Left ventricle myocardium inferior (tissue), 1 donor: ENCODE data around the gene BHLHE23. TPM values are rescaled to one million over a fixed set of nuclear protein-coding genes. Genes with fewer than 3 reads are reported as not detected.

Experiments used
- DNase-seq: peaks from one replicate; pipeline ENCODE4 v3.0.0-alpha.2; 2020
- H3K27ac ChIP-seq: fragments of 200-600 bp; replicated peaks from 2 replicates; pipeline ENCODE4 v1.8.0; 2021
- H3K27me3 ChIP-seq: fragments of 200-600 bp; 2 replicates; pipeline ENCODE4 v1.8.0; 2021; ENCODE audit warnings: low read depth
- H3K36me3 ChIP-seq: fragments of 200-600 bp; 2 replicates; pipeline ENCODE4 v1.8.0; 2021
- H3K4me1 ChIP-seq: fragments of 200-600 bp; 2 replicates; pipeline ENCODE4 v1.8.0; 2021
- H3K4me3 ChIP-seq: fragments of 200-600 bp; 2 replicates; pipeline ENCODE4 v1.8.0; 2021; ENCODE audit warnings: mild to moderate bottlenecking, moderate library complexity
- H3K9me3 ChIP-seq: fragments of 200-600 bp; replicated peaks from 2 replicates; pipeline ENCODE4 v1.8.0; 2021
- CTCF ChIP-seq: fragments of 200-600 bp; IDR thresholded peaks from 2 replicates; pipeline ENCODE4 v1.8.0; 2021; ENCODE audit warnings: antibody characterized with exemption, mild to moderate bottlenecking, borderline replicate concordance
- intact Hi-C: fragments of 100-400 bp; cut with micrococcal nuclease; formaldehyde crosslinking; loops from one replicate; pipeline ENCODE4 v1.11.0; 2022
- total RNA-seq: library from RNA; stranded (reverse); fragmentation: NEBNext Ultra II Directional; extraction: Animal tissue kit (Norgen Biotek cat#: 25700); gene quantifications from one replicate; pipeline ENCODE4 v1.2.1, GENCODE V29; 2021
- donor health status: DM: no; HTN: yes; CAD: no; lungs with severe emphysema.

The BHLHE23 gene
- total RNA-seq, 1 donor from 2014 or later = not detected

GRCh38 chr20:63007646-63008488 is 1.1 kb upstream of the BHLHE23 start:
- no peak overlapping the region for H3K4me3 ChIP-seq
- no peak for DNase-seq
- TF ChIP-seq CTCF = no peak
- no peaks in the 10 kb centered on the region for H3K36me3 ChIP-seq
- intact Hi-C loops = loop anchor here (5.0 kb wide), 1 partner anchor 136 kb away; no protein-coding TSS in a partner anchor
- H3K27ac ChIP-seq = no peak overlapping the region
- H3K9me3 ChIP-seq = peaks cover 5% of the 10 kb centered on the region
- peaks cover 44% of the 10 kb centered on the region for H3K4me1 ChIP-seq
- peaks cover 100% of the 10 kb centered on the region for H3K27me3 ChIP-seq

- H3K27ac ChIP-seq = no peak overlapping the region
- H3K4me1 ChIP-seq = peaks cover 44% of the 10 kb centered on the region
- TF ChIP-seq CTCF = no peak
- DNase-seq = no peak
- no peaks in the 10 kb centered on the region for H3K9me3 ChIP-seq
- no peaks in the 10 kb centered on the region for H3K36me3 ChIP-seq
- H3K4me3 ChIP-seq = peak overlapping the region; percentile 52
- peaks cover 100% of the 10 kb centered on the region for H3K27me3 ChIP-seq
- intact Hi-C loops = loop anchor here (5.0 kb wide), 1 partner anchor 135 kb away; no protein-coding TSS in a partner anchor
Measured at GRCh38 chr20:63007360-63007645, 539 bp upstream of the BHLHE23 start.

- Histone ChIP-seq H3K27ac (peak overlapping the region; percentile 4), H3K9me3 (no peaks in the 10 kb centered on the region), H3K36me3 (no peaks in the 10 kb centered on the region), H3K4me3 (peak overlapping the region; percentile 52), H3K4me1 (peaks cover 44% of the 10 kb centered on the region), H3K27me3 (peaks cover 100% of the 10 kb centered on the region)
- intact Hi-C loops = loop anchor here (5.0 kb wide), 1 partner anchor 134 kb away; no protein-coding TSS in a partner anchor
- no peak for TF ChIP-seq CTCF
- no peak for DNase-seq
Measured at GRCh38 chr20:63005862-63006539, 763 bp downstream of the BHLHE23 start.

- peaks cover 100% of the 10 kb centered on the region for H3K27me3 ChIP-seq
- no peaks in the 10 kb centered on the region for H3K36me3 ChIP-seq
- TF ChIP-seq CTCF = no peak
- H3K4me3 ChIP-seq = peak overlapping the region; percentile 52
- peaks cover 44% of the 10 kb centered on the region for H3K4me1 ChIP-seq
- DNase-seq = no peak
- intact Hi-C loops = loop anchor here (5.0 kb wide), 1 partner anchor 133 kb away; no protein-coding TSS in a partner anchor
- H3K9me3 ChIP-seq = no peaks in the 10 kb centered on the region
- H3K27ac ChIP-seq = peak overlapping the region; percentile 4
Measured at GRCh38 chr20:63005365-63005861, 1.4 kb downstream of the BHLHE23 start.

GRCh38 chr20:63004607-63005364 is 2.0 kb downstream of the BHLHE23 start:
- peaks cover 44% of the 10 kb centered on the region for H3K4me1 ChIP-seq

More at GRCh38 chr20:63004607-63005364, 2.0 kb downstream of the BHLHE23 start:
- H3K36me3 ChIP-seq = no peaks in the 10 kb centered on the region
- intact Hi-C loops = loop anchor here (5.0 kb wide), 1 partner anchor 132 kb away; no protein-coding TSS in a partner anchor
- H3K9me3 ChIP-seq = no peaks in the 10 kb centered on the region
- peaks cover 100% of the 10 kb centered on the region for H3K27me3 ChIP-seq
- peak overlapping the region; percentile 52 for H3K4me3 ChIP-seq
- no peak for DNase-seq
- no peak overlapping the region for H3K27ac ChIP-seq
- no peak for TF ChIP-seq CTCF
